Measurements from ENCODE around the gene MECR. TPM values are rescaled to one million over a fixed set of nuclear protein-coding genes. Genes with fewer than 3 reads are reported as not detected.
A peak's percentile ranks its signal among the peaks of the same experiment; 100 is the strongest.

The MECR gene
- total RNA-seq, 5 donors from 2014 or later (not counting 1 experiment from before 2014, with no cell fraction given): 9.5 to 17.8 (median 17.3) TPM

DNA sequence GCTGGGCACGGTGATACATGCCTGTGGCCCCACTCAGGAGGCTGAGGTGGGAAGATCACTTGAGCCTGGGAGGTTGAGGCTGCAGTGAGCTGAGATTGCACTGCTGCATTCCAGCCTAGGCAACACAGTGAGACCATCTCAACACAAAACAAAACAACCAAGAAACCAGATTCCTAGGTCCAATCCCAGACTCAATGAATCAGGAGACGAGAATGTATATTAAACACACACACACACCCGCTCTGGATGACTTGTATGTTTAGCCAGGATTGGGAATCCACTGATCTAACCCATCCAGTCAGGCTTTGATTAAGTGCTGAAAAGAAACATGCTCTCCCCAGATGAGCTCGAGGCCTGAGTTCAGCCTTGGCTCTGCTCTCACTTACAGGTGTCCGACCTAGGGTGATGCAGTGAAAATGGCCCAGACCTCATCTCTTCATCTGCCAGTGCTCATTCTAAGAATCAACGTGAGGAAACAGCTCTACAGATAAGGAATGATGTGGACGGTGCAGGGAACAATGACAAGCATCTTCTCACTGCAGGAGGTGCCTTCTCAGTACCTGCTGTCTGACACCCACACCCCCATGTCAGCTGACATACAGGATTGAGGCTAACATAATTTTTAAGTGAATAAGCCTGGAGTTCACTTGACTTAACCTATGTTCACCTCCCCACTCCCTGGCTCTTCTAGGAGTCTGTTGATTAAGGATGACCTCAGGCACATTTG, 33.7 kb downstream of the MECR start:
- H3K9me3 ChIP-seq: no peaks in the 10 kb centered on the region
- H3K4me1 ChIP-seq (ENCODE audit: control insufficient read depth in 1 of 2, extremely low read depth in 1 of 2, insufficient read depth in 2 of 2, low read length in 2 of 2): no peaks in the 10 kb centered on the region
- no peak overlapping the region for H3K27ac Mint-ChIP-seq
- H3K27me3 ChIP-seq (replicated peaks in 1 of 2; ENCODE audit: control insufficient read depth in 2 of 2, extremely low read depth in 1 of 2, insufficient read depth in 2 of 2, low read length in 1 of 2): no peaks in the 10 kb centered on the region
- H3K4me3 ChIP-seq (ENCODE audit: control insufficient read depth in 1 of 2, extremely low read depth in 1 of 2, low read length in 1 of 2): no peak overlapping the region
- ChIA-PET POLR2A (interaction anchor here in 1 of 2 donors (0.5 to 0.6 kb wide), 2 partner anchors 11 to 117 kb away, joined by 5 to 7 read pairs; no protein-coding TSS in a partner anchor), CTCF (interaction anchor here in 1 of 2 donors (0.7 to 1.4 kb wide), 6 partner anchors 11 to 412 kb away, joined by 3 to 8 read pairs (median 4); partner anchors contain the start of gene SRSF4)
- H3K4me1 Mint-ChIP-seq: no peaks in the 10 kb centered on the region
- ATAC-seq (replicated peaks in 1 of 4) (peak in 1 of 4 experiments; percentile 16), DNase-seq (no peak)
- peaks cover 24 to 27% of the 10 kb centered on the region in 2 donors for H3K36me3 ChIP-seq (ENCODE audit: control insufficient read depth in 2 of 2, extremely low read depth in 1 of 2, insufficient read depth in 1 of 2, low read length in 1 of 2)
- WGBS (ENCODE audit: insufficient coverage): 100% methylated on average over 3 of the region's 7 CpGs
- no peak overlapping the region for H3K4me3 Mint-ChIP-seq
- no peak overlapping the region for H3K27ac ChIP-seq (ENCODE audit: low read length)
- H3K36me3 Mint-ChIP-seq: peaks cover 34% of the 10 kb centered on the region
- H3K27me3 Mint-ChIP-seq: no peaks in the 10 kb centered on the region
- H3K9me3 Mint-ChIP-seq: no peaks in the 10 kb centered on the region

- Mint-ChIP-seq H3K27ac (no peak overlapping the region), H3K4me1 (no peaks in the 10 kb centered on the region), H3K9me3 (no peaks in the 10 kb centered on the region), H3K36me3 (peaks cover 28% of the 10 kb centered on the region), H3K27me3 (no peaks in the 10 kb centered on the region), H3K4me3 (no peak overlapping the region)
- Histone ChIP-seq H3K9me3 (no peaks in the 10 kb centered on the region), H3K27ac (ENCODE audit: low read length) (no peak overlapping the region), H3K4me3 (ENCODE audit: control insufficient read depth in 1 of 2, extremely low read depth in 1 of 2, low read length in 1 of 2) (no peak overlapping the region), H3K27me3 (replicated peaks in 1 of 2; ENCODE audit: control insufficient read depth in 2 of 2, extremely low read depth in 1 of 2, insufficient read depth in 2 of 2, low read length in 1 of 2) (no peaks in the 10 kb centered on the region), H3K4me1 (ENCODE audit: control insufficient read depth in 1 of 2, extremely low read depth in 1 of 2, insufficient read depth in 2 of 2, low read length in 2 of 2) (no peaks in the 10 kb centered on the region), H3K36me3 (ENCODE audit: control insufficient read depth in 2 of 2, extremely low read depth in 1 of 2, insufficient read depth in 1 of 2, low read length in 1 of 2) (peaks cover 20 to 21% of the 10 kb centered on the region in 2 donors)
- DNase-seq (no peak), ATAC-seq (replicated peaks in 1 of 4) (no peak)
- WGBS (ENCODE audit: insufficient coverage): 45% methylated on average over 4 of the region's 8 CpGs
- ChIA-PET POLR2A (no interaction called here), CTCF (interaction anchor here in 1 of 2 donors (1.2 kb wide), 1 partner anchor 14 kb away, joined by 3 read pairs; the partner anchor contains the start of gene SRSF4)
These were observed 34.8 kb downstream of the MECR start for GRCh38 chr1:29195881-29196291.

DNA sequence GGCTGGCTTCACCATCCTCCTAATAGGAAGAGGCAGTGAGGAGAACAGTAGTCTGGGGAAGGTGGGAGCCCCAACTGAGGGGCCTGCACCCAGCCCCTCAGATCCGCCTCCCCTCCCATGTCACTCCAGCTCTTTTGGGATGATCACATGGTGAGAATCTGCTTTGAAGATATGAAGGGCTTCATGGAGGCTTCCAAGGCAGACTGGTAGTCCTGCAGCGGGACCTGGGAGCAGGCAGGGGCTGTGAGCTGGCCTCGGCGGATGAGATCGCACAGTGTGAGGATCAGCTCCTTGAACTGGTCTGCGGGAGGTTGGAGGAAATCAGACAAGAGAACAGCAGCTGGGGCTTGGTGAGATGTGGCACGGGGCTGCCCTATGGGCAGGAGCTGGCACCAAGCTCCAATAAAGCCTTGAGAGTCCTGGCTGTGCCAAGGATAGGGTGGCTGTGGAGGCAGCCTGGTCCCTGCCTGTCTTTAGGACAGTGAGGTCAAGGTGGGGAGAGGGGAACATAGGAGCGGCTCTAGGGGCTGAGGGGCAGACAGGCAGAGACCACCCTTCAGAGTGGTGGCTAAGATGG, 36.8 kb downstream of the MECR start:
- 93% methylated on average over 7 of the region's 8 CpGs for WGBS (ENCODE audit: insufficient coverage)
- Mint-ChIP-seq H3K4me3 (no peak overlapping the region), H3K27ac (no peak overlapping the region), H3K4me1 (no peaks in the 10 kb centered on the region), H3K9me3 (no peaks in the 10 kb centered on the region), H3K36me3 (peaks cover 22% of the 10 kb centered on the region), H3K27me3 (no peaks in the 10 kb centered on the region)
- ATAC-seq (replicated peaks in 1 of 4) (no peak), DNase-seq (no peak)
- no peaks in the 10 kb centered on the region for H3K27me3 ChIP-seq (replicated peaks in 1 of 2; ENCODE audit: control insufficient read depth in 2 of 2, extremely low read depth in 1 of 2, insufficient read depth in 2 of 2, low read length in 1 of 2)
- no peak overlapping the region for H3K27ac ChIP-seq (ENCODE audit: low read length)
- ChIA-PET CTCF (no interaction called here), POLR2A (interaction anchor here in 1 of 2 donors (0.5 to 0.6 kb wide), 2 partner anchors 291 to 523 kb away, joined by 3 to 5 read pairs; no protein-coding TSS in a partner anchor)
- no peak overlapping the region for H3K4me3 ChIP-seq (ENCODE audit: control insufficient read depth in 1 of 2, extremely low read depth in 1 of 2, low read length in 1 of 2)
- H3K36me3 ChIP-seq (ENCODE audit: control insufficient read depth in 2 of 2, extremely low read depth in 1 of 2, insufficient read depth in 1 of 2, low read length in 1 of 2): peaks cover 8 to 11% of the 10 kb centered on the region in 2 donors
- H3K4me1 ChIP-seq (ENCODE audit: control insufficient read depth in 1 of 2, extremely low read depth in 1 of 2, insufficient read depth in 2 of 2, low read length in 2 of 2): no peaks in the 10 kb centered on the region
- no peaks in the 10 kb centered on the region for H3K9me3 ChIP-seq

DNA sequence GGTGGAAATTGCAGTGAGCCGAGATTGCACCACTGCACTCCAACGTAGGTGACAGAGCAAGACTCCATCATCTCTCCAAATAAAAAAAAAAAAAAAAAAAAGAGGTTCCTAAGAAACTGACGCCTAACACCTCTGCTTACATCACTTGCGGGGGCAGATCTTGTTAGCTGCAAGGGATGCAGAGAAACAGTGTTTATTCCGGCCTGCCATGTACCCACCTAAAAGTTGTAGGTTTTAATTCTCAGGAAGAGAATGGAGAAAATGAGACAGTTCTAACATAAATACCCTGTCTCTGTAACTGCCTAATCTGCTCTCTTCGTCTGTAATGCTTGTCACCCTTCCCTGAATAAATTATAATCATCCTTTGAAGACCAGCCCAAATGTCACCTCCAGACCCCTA, 40.0 kb downstream of the MECR start:
- Mint-ChIP-seq H3K27me3 (no peaks in the 10 kb centered on the region), H3K27ac (no peak overlapping the region), H3K9me3 (no peaks in the 10 kb centered on the region), H3K4me1 (no peaks in the 10 kb centered on the region), H3K4me3 (no peak overlapping the region), H3K36me3 (peaks cover 20% of the 10 kb centered on the region)
- no peak overlapping the region for H3K4me3 ChIP-seq (ENCODE audit: control insufficient read depth in 1 of 2, extremely low read depth in 1 of 2, low read length in 1 of 2)
- H3K9me3 ChIP-seq: no peaks in the 10 kb centered on the region
- no peak for ATAC-seq (replicated peaks in 1 of 4)
- WGBS (ENCODE audit: insufficient coverage): 78% methylated on average over 1 of the region's 6 CpGs
- DNase-seq: no peak
- no peaks in the 10 kb centered on the region for H3K27me3 ChIP-seq (replicated peaks in 1 of 2; ENCODE audit: control insufficient read depth in 2 of 2, extremely low read depth in 1 of 2, insufficient read depth in 2 of 2, low read length in 1 of 2)
- CTCF ChIA-PET: no interaction called here
- H3K36me3 ChIP-seq (ENCODE audit: control insufficient read depth in 2 of 2, extremely low read depth in 1 of 2, insufficient read depth in 1 of 2, low read length in 1 of 2): peaks cover 6 to 8% of the 10 kb centered on the region in 2 donors
- POLR2A ChIA-PET: interaction anchor here in 1 of 2 donors (0.7 kb wide), 1 partner anchor 149 kb away, joined by 10 read pairs; no protein-coding TSS in a partner anchor
- H3K4me1 ChIP-seq (ENCODE audit: control insufficient read depth in 1 of 2, extremely low read depth in 1 of 2, insufficient read depth in 2 of 2, low read length in 2 of 2): no peaks in the 10 kb centered on the region
- H3K27ac ChIP-seq (ENCODE audit: low read length): no peak overlapping the region

DNA sequence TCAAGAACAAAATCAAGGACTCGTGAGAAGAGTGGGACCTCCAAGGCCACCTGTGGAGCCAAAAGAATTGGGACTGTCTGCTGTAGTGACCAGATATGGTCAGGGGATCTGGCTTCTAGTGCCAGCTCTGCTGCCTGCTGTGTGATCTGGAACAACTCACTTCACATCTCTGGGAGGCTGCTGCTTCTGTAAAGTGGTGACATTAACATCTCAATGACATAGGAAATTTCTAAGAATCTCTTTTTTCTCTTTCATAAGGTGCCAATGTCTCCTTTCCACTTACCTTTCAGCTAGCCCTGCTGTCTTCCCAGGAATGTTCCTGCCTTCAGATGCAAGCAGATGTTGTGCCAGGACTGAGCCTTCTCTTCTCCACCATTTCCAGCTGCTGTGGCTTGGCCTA, 44.0 kb downstream of the MECR start:
- ATAC-seq (replicated peaks in 1 of 4) (no peak), DNase-seq (no peak)
- Mint-ChIP-seq H3K4me3 (no peak overlapping the region), H3K27ac (peak overlapping the region in 1 of 2 donors; percentile 52), H3K4me1 (peaks cover 7 to 15% (median 9%) of the 10 kb centered on the region in 3 donors), H3K9me3 (no peaks in the 10 kb centered on the region), H3K36me3 (no peaks in the 10 kb centered on the region), H3K27me3 (no peaks in the 10 kb centered on the region)
- Histone ChIP-seq H3K9me3 (no peaks in the 10 kb centered on the region), H3K4me3 (ENCODE audit: control insufficient read depth in 1 of 2, extremely low read depth in 1 of 2, low read length in 1 of 2) (no peak overlapping the region), H3K36me3 (ENCODE audit: control insufficient read depth in 2 of 2, extremely low read depth in 1 of 2, insufficient read depth in 1 of 2, low read length in 1 of 2) (no peaks in the 10 kb centered on the region), H3K27me3 (replicated peaks in 1 of 2; ENCODE audit: control insufficient read depth in 2 of 2, extremely low read depth in 1 of 2, insufficient read depth in 2 of 2, low read length in 1 of 2) (no peaks in the 10 kb centered on the region), H3K27ac (ENCODE audit: low read length) (no peak overlapping the region), H3K4me1 (ENCODE audit: control insufficient read depth in 1 of 2, extremely low read depth in 1 of 2, insufficient read depth in 2 of 2, low read length in 2 of 2) (peaks cover 0 to 8% of the 10 kb centered on the region in 2 experiments)
- 88% methylated on average over 1 of the region's 1 CpG for WGBS (ENCODE audit: insufficient coverage)
- POLR2A ChIA-PET: no interaction called here
- CTCF ChIA-PET: no interaction called here

GRCh38 chr1:29186252-29186651, 44.5 kb downstream of the MECR start:
- Histone ChIP-seq H3K4me1 (ENCODE audit: control insufficient read depth in 1 of 2, extremely low read depth in 1 of 2, insufficient read depth in 2 of 2, low read length in 2 of 2) (peaks cover 0 to 8% of the 10 kb centered on the region in 2 experiments), H3K27ac (ENCODE audit: low read length) (no peak overlapping the region), H3K36me3 (ENCODE audit: control insufficient read depth in 2 of 2, extremely low read depth in 1 of 2, insufficient read depth in 1 of 2, low read length in 1 of 2) (no peaks in the 10 kb centered on the region), H3K4me3 (ENCODE audit: control insufficient read depth in 1 of 2, extremely low read depth in 1 of 2, low read length in 1 of 2) (no peak overlapping the region), H3K9me3 (no peaks in the 10 kb centered on the region), H3K27me3 (replicated peaks in 1 of 2; ENCODE audit: control insufficient read depth in 2 of 2, extremely low read depth in 1 of 2, insufficient read depth in 2 of 2, low read length in 1 of 2) (no peaks in the 10 kb centered on the region)
- Mint-ChIP-seq H3K4me1 (peaks cover 7 to 15% (median 9%) of the 10 kb centered on the region in 3 donors), H3K4me3 (no peak overlapping the region), H3K9me3 (no peaks in the 10 kb centered on the region), H3K27ac (no peak overlapping the region), H3K36me3 (no peaks in the 10 kb centered on the region), H3K27me3 (no peaks in the 10 kb centered on the region)
- no peak for ATAC-seq (replicated peaks in 1 of 4)
- no peak for DNase-seq
- ChIA-PET CTCF (no interaction called here), POLR2A (no interaction called here)
- WGBS (ENCODE audit: insufficient coverage): 83% methylated on average over 1 of the region's 3 CpGs

Measured in T-cell (primary cell).